GM12872 (cell line): ENCODE results near the gene SUPT5H.

Experiments
- TF ChIP-seq, protein P1 (sequence below): IDR thresholded peaks from 3 replicates; pipeline ENCODE4 v1.5.1; 2011; ENCODE audit warnings: low read depth, mild to moderate bottlenecking, low read length, moderate library complexity; ENCODE audit not compliant: insufficient read depth

The SUPT5H gene

DNA sequence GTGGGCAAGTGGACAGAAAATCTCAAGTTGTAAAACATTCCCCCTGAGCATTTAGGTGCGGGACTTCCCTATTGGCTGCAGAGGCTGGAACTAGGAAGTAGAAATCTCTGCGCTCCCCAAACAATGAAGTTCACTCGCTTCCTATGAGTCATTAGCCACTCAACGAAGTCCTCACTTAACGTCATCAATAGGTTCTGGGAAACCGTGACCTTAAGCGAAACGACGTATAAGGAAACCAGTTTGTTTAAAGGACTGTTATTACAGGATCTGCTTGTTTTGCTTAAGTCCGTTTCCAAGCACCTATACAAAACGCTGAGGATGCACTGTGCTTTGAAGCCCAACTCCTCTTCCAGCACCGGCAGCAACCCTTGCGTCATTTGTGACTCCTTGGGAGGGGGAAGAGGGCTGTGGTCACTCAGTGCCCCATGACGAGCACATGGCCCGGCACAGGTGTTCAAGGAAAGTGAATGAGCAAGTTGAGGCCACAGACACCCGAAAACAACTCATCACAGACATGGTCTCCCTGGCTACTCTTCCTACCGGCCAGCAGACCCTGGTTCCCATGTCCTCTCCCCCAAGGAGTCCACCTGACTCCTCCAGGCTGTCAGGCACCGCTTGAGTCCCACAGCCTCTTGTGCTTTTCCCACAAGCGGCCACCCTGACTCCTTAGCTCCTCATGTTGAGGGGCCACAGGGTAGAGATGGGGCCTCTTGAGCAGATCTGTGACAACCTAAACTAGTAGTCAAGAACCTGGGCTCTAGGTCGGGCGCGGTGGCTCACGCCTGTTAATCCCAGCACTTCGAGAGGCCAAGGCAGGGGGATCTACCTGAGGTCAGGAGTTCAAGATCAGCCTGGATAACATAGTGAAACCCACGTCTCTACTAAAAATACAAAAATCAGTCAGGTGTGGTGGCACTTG is 14.4 kb upstream of the SUPT5H start:
- TF ChIP-seq, protein P1, sequence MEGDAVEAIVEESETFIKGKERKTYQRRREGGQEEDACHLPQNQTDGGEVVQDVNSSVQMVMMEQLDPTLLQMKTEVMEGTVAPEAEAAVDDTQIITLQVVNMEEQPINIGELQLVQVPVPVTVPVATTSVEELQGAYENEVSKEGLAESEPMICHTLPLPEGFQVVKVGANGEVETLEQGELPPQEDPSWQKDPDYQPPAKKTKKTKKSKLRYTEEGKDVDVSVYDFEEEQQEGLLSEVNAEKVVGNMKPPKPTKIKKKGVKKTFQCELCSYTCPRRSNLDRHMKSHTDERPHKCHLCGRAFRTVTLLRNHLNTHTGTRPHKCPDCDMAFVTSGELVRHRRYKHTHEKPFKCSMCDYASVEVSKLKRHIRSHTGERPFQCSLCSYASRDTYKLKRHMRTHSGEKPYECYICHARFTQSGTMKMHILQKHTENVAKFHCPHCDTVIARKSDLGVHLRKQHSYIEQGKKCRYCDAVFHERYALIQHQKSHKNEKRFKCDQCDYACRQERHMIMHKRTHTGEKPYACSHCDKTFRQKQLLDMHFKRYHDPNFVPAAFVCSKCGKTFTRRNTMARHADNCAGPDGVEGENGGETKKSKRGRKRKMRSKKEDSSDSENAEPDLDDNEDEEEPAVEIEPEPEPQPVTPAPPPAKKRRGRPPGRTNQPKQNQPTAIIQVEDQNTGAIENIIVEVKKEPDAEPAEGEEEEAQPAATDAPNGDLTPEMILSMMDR, result no peak

GRCh38 chr19:39432677-39433025 is 12.7 kb upstream of the SUPT5H start:
- TF ChIP-seq, protein P1, result no peak

DNA sequence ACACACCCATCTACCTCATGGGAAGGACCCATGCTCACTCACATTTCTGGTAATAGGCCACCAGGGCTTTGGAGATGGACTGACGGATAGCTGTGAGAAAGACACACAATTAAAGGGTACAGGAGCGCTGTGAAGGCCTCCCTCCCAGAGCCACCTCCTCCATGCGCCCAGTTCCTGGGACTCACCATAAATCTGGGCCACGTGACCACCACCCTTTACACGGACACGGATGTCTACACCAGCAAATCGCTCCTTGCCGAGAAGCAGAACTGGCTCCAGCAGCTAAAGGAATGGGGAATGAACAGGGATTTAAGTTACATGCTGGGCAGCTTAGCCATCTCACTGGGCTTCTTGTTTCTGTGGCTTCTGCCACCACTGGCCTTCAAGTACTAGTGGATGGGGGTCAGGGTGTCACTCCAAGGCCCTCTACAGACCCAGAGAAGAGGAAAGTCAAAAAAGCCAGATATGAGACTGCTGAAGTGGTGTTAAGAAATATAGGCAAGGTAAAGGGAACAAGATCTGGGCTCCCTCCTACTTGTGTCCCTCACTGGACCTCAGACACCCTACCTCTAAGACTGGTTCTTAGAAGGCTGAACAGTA is 11.8 kb upstream of the SUPT5H start:
- TF ChIP-seq, protein P1, result no peak

- TF ChIP-seq, protein P1, result no peak
These were observed 11.0 kb upstream of the SUPT5H start for GRCh38 chr19:39434123-39435076.

DNA sequence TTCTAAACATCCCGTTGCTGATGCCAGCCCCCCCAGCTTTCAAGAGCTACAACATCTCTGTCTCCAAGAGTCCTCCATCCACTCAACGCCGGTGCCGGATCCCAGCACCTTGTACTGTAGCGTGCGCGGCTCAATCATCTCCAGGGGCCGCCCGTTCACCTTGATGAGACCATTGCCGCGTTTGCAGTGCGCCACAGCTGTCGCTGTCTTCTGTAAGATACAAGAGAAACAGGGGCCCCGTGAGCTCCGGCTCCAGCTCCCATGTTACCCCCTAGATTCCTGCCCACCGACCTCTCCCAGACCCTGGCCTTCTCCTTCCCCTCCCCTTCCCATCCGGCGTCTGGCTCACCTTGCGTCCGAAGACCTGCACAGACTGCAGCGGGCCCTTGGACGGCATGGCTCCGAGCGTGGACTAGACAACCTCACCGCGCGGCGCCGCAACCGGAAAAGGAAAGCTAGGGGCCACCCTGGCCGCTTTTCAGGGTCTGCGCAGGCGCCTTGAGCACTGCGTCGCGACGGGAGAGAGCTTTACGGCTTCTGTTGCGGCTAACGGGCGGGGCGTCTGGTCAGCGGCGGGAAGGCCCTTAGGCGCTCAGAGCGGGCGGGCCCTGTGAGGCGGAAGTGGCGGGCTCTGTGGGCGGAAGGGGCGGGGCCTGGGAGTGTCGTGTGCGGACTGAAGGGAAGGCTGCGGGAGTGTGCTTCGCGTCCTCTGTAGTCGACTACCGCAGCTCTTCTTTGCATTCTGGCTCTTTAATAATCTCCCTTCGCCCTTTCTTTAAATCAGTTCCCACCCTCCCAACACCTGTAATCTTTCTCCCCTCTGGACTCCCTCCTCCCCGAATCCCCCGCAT is 9.7 kb upstream of the SUPT5H start, which contains the start of gene RPS16:
RPS16 (minus strand) TSS at position 451 of the 851 bp plus-strand sequence; CDS start at position 397, 54 bp downstream.
- TF ChIP-seq, protein P1, result no peak

DNA sequence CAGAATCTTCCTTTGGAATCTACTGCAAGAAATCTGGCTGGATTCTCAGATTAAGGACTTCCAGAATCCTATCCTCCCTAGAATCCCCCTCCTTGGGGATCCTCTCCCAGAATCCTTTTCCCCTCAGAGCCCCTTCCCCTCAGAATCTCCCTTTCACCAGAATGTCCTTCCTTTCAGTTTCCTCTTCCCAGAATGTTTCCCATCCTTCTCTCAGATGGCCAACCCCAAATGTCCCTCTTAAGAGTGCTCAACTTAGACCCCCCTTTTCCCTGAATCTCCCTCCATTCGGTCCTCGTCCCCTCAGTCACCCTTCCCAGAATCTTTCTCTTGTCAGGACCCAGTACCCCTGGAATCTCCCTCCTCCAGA is 9.0 kb upstream of the SUPT5H start:
- TF ChIP-seq, protein P1, result no peak
